HG03103 (cell line): ENCODE results near the gene DENND1A.

Experiments used
- ATAC-seq: cut with Tn5 transposase; IDR thresholded peaks from one replicate; pipeline ENCODE4 v1.9.1; 2021; ENCODE audit warnings: low read depth; ENCODE audit not compliant: unreplicated experiment

The DENND1A gene

GRCh38 chr9:123597048-123597447, 332.9 kb downstream of the DENND1A start:
- ATAC-seq = no peak

- no peak for ATAC-seq
Observed at GRCh38 chr9:123591283-123591682, 338.6 kb downstream of the DENND1A start.

- no peak for ATAC-seq
Observed at GRCh38 chr9:123590499-123590898, 339.4 kb downstream of the DENND1A start.

- ATAC-seq = no peak
Observed at GRCh38 chr9:123589361-123590239, 340.3 kb downstream of the DENND1A start.

- no peak for ATAC-seq
Observed at GRCh38 chr9:123586275-123586674, 343.7 kb downstream of the DENND1A start.

GRCh38 chr9:123584202-123585176, 345.4 kb downstream of the DENND1A start:
- ATAC-seq = no peak

- no peak for ATAC-seq
Observed at GRCh38 chr9:123583646-123584045, 346.3 kb downstream of the DENND1A start.

- ATAC-seq = no peak
Observed at GRCh38 chr9:123571240-123571639, 358.7 kb downstream of the DENND1A start.

GRCh38 chr9:123568691-123569688, 360.9 kb downstream of the DENND1A start:
- no peak for ATAC-seq

- ATAC-seq = no peak
Observed at GRCh38 chr9:123567013-123567412, 362.9 kb downstream of the DENND1A start.

GRCh38 chr9:123564652-123565051, 365.3 kb downstream of the DENND1A start:
- no peak for ATAC-seq

- ATAC-seq = peak; percentile 54
Observed at GRCh38 chr9:123562844-123563346, 367.0 kb downstream of the DENND1A start.

- no peak for ATAC-seq
Observed at GRCh38 chr9:123561046-123561445, 368.9 kb downstream of the DENND1A start.

- no peak for ATAC-seq
Observed at GRCh38 chr9:123556464-123557435, 373.2 kb downstream of the DENND1A start.

GRCh38 chr9:123555646-123556045, 374.3 kb downstream of the DENND1A start:
- no peak for ATAC-seq

GRCh38 chr9:123552530-123552929, 377.4 kb downstream of the DENND1A start:
- no peak for ATAC-seq

GRCh38 chr9:123551734-123552133, 378.2 kb downstream of the DENND1A start:
- ATAC-seq = no peak

- ATAC-seq = no peak
Observed at GRCh38 chr9:123550797-123551196, 379.1 kb downstream of the DENND1A start.

- ATAC-seq = no peak
Observed at GRCh38 chr9:123550012-123550411, 379.9 kb downstream of the DENND1A start.
